CD4-positive, alpha-beta T cell (primary cell): ENCODE measurements around the gene ARSK. TPM values are rescaled to one million over a fixed set of nuclear protein-coding genes. Genes with fewer than 3 reads are reported as not detected.

ENCODE experiments used
- ATAC-seq: fragments of 200-7000 bp; cut with Tn5 transposase; one replicate; pipeline ENCODE4 v1.10.0; 2022; ENCODE audit warnings: mild to moderate bottlenecking; ENCODE audit not compliant: poor library complexity
- CTCF ChIA-PET: fragments of 350-600 bp; sonication (Branson Sonifier 250); formaldehyde crosslinking; loops from one replicate; lab custom pipeline; 2021; ENCODE audit warnings: antibody characterized with exemption, inconsistent platforms; lab: Charles Lee
- POLR2A ChIA-PET: fragments of 350-600 bp; sonication (Branson Sonifier 250); formaldehyde crosslinking; loops from one replicate; lab custom pipeline; 2021; ENCODE audit warnings: antibody characterized with exemption, inconsistent platforms; lab: Charles Lee
- DNase-seq, 14 experiments: peaks; one replicate each; pipeline ENCODE4 v3.0.0-alpha.2; 2013 to 2020; ENCODE audit warnings: mixed read lengths in 2 of 14
- H3K27ac ChIP-seq, 2 donors: one replicate each; pipeline versions ENCODE4 v1.5.1 to v1.7.0; 2013; ENCODE audit warnings: low read length in 2 of 2, low read depth in 1 of 2, mild to moderate bottlenecking in 1 of 2
- H3K27me3 ChIP-seq, 2 experiments: 1 replicate in 1 of 2; 2 replicates in 1 of 2; pipeline versions ENCODE4 v1.6.1 to v1.7.0; 2013; ENCODE audit warnings: low read length in 2 of 2, control low read depth in 1 of 2, mild to moderate bottlenecking in 1 of 2, moderate library complexity in 1 of 2; ENCODE audit not compliant: insufficient read depth in 2 of 2, control insufficient read depth in 1 of 2
- H3K36me3 ChIP-seq: one replicate; pipeline ENCODE4 v1.6.1; 2013; ENCODE audit warnings: low read length, control low read depth; ENCODE audit not compliant: insufficient read depth
- H3K4me1 ChIP-seq: one replicate; pipeline ENCODE4 v1.6.1; 2013; ENCODE audit warnings: low read length, control low read depth; ENCODE audit not compliant: insufficient read depth
- H3K4me3 ChIP-seq: one replicate; pipeline ENCODE4 v1.5.1; 2013; ENCODE audit warnings: mild to moderate bottlenecking, low read length, moderate library complexity
- H3K9me3 ChIP-seq, 2 experiments: 1 replicate in 1 of 2; 2 replicates in 1 of 2; pipeline versions ENCODE4 v1.6.1 to v1.7.0; 2013; ENCODE audit warnings: low read length in 2 of 2, mild to moderate bottlenecking in 2 of 2, control low read depth in 1 of 2, moderate library complexity in 1 of 2; ENCODE audit not compliant: control insufficient read depth in 1 of 2, insufficient read depth in 1 of 2
- H3K27ac Mint-ChIP-seq: one replicate; pipeline ENCODE4 v1.8.0; 2020; ENCODE audit warnings: mixed read lengths
- H3K27me3 Mint-ChIP-seq: one replicate; pipeline ENCODE4 v1.8.0; 2021; ENCODE audit warnings: mixed read lengths
- H3K36me3 Mint-ChIP-seq: one replicate; pipeline ENCODE4 v1.8.0; 2021; ENCODE audit warnings: low read depth, mixed read lengths
- H3K4me1 Mint-ChIP-seq: one replicate; pipeline ENCODE4 v1.8.0; 2021; ENCODE audit warnings: low read depth, mixed read lengths
- H3K4me3 Mint-ChIP-seq: one replicate; pipeline ENCODE4 v1.8.0; 2020; ENCODE audit warnings: mild to moderate bottlenecking, mixed read lengths
- H3K9me3 Mint-ChIP-seq: one replicate; pipeline ENCODE4 v1.8.0; 2020; ENCODE audit warnings: mixed read lengths
- intact Hi-C, 2 experiments: fragments of 100-400 bp; cut with DNase I in 1 of 2; cut with micrococcal nuclease in 1 of 2; formaldehyde crosslinking; loops; one replicate each; pipeline versions ENCODE4 v1.15.1 to v1.9.0; 2023 to 2025; cut with DNase I, micrococcal nuclease
- total RNA-seq, 174 experiments: library from RNA in 2 of 174; stranded (reverse) in 2 of 174; gene quantifications; one replicate each; pipeline ENCODE4 v1.2.3 and lab custom pipeline; 2021 to 2026
- TF ChIP-seq, protein P1 (sequence below): fragments of 200-600 bp; IDR thresholded peaks from one replicate; pipeline ENCODE4 v1.8.0; 2022; ENCODE audit warnings: antibody characterized with exemption, mild to moderate bottlenecking

The ARSK gene
- total RNA-seq, 2 experiments from 2014 or later = 2.2 to 2.7 TPM

DNA sequence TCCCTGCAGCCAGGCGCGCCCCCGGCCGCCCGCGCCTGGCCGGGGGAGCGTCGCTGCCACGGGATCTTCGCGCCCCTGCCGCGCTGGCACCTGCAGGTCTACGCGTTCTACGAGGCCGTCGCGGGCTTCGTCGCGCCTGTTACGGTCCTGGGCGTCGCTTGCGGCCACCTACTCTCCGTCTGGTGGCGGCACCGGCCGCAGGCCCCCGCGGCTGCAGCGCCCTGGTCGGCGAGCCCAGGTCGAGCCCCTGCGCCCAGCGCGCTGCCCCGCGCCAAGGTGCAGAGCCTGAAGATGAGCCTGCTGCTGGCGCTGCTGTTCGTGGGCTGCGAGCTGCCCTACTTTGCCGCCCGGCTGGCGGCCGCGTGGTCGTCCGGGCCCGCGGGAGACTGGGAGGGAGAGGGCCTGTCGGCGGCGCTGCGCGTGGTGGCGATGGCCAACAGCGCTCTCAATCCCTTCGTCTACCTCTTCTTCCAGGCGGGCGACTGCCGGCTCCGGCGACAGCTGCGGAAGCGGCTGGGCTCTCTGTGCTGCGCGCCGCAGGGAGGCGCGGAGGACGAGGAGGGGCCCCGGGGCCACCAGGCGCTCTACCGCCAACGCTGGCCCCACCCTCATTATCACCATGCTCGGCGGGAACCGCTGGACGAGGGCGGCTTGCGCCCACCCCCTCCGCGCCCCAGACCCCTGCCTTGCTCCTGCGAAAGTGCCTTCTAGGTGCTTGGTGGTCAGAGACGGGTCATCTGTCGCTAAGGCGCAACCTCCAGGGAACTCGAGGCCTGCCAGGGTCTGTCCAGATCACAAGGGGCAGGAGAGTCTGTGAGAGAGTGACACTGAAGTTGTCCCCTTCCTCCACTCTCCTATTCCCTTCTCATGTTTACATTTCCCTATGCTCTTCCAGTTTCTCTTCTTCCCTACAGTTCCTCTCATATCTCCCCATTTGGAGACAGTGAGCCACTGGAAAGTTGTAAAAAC, 66.3 kb downstream of the ARSK start:
- CTCF ChIA-PET = interaction anchor here (1.2 to 2.2 kb wide), 2 partner anchors 14 to 26 kb away, joined by 3 to 8 read pairs; partner anchors contain the start of gene RFESD

DNA sequence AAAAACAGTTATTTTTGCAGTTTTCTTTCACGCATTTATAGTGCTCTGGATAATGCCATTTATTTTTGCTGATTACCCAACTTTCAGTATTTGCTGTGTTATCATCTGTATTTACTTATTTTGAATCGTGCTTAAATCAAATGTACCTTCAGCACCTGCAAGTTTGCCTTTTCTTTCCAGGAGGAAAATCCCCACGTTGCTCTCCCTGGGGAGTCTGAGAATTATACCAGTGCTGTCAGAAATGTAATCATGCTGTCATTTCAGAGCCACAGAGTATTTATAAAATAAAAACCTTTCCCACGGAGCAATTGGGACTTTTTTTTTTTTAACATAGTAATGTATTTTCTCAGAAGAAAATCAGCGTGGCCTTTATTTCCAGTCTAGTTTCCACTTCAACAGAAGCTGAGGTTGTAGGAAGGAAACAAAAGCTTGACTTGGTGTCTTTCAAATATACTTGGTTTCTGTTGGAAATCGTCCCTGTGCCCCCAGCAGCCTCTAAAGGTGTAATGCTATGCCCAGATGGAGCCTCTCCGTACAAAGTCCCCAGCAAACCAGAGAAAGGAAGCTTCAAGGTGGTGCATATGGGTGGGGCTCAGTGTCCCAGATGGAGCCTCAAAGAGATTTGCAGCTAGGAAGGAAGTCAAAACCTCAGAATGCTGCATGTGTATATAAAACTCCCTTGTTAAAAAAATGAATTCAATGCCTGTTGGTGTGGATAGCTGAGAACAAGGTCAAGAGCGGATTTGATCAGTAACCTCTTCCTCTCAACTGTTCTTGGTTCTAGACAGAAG, 67.1 kb downstream of the ARSK start:
- CTCF ChIA-PET = interaction anchor here (0.6 to 2.2 kb wide), 6 partner anchors 10 to 67 kb away, joined by 3 to 9 read pairs (median 4); partner anchors contain the start of genes ARSK, RFESD and SKIC3
- ATAC-seq (peak; percentile 70), DNase-seq (peak in 10 of 14 experiments; percentile 4 to 82 (median 26))
- H3K27me3 Mint-ChIP-seq = no peaks in the 10 kb centered on the region
- POLR2A ChIA-PET = interaction anchor here (0.7 to 5.5 kb wide), 15 partner anchors 10 to 1185 kb away, joined by 3 to 87 read pairs (median 4); partner anchors contain the start of genes ARSK, ERAP1, RFESD and RHOBTB3
- Histone ChIP-seq H3K9me3 (no peaks in the 10 kb centered on the region), H3K36me3 (no peaks in the 10 kb centered on the region), H3K27me3 (no peaks in the 10 kb centered on the region), H3K27ac (peak overlapping the region; percentile 32 to 37), H3K4me3 (peak overlapping the region; percentile 53), H3K4me1 (peaks cover 48% of the 10 kb centered on the region)
- H3K9me3 Mint-ChIP-seq = no peaks in the 10 kb centered on the region
- peaks cover 61% of the 10 kb centered on the region for H3K4me1 Mint-ChIP-seq
- intact Hi-C loops = loop anchor here in 1 of 2 experiments (1.0 to 2.0 kb wide), 2 partner anchors 10 to 67 kb away; partner anchors contain the start of genes ARSK and SKIC3
- TF ChIP-seq, protein P1, sequence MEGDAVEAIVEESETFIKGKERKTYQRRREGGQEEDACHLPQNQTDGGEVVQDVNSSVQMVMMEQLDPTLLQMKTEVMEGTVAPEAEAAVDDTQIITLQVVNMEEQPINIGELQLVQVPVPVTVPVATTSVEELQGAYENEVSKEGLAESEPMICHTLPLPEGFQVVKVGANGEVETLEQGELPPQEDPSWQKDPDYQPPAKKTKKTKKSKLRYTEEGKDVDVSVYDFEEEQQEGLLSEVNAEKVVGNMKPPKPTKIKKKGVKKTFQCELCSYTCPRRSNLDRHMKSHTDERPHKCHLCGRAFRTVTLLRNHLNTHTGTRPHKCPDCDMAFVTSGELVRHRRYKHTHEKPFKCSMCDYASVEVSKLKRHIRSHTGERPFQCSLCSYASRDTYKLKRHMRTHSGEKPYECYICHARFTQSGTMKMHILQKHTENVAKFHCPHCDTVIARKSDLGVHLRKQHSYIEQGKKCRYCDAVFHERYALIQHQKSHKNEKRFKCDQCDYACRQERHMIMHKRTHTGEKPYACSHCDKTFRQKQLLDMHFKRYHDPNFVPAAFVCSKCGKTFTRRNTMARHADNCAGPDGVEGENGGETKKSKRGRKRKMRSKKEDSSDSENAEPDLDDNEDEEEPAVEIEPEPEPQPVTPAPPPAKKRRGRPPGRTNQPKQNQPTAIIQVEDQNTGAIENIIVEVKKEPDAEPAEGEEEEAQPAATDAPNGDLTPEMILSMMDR = no peak
- no peaks in the 10 kb centered on the region for H3K36me3 Mint-ChIP-seq
- H3K4me3 Mint-ChIP-seq = peak overlapping the region; percentile 88
- peak overlapping the region; percentile 68 for H3K27ac Mint-ChIP-seq

More for the DNA sequence above, 66.3 kb downstream of the ARSK start:
- Mint-ChIP-seq H3K9me3 (no peaks in the 10 kb centered on the region), H3K36me3 (no peaks in the 10 kb centered on the region), H3K4me3 (peak overlapping the region; percentile 88), H3K27me3 (no peaks in the 10 kb centered on the region), H3K27ac (peak overlapping the region; percentile 68), H3K4me1 (peaks cover 70% of the 10 kb centered on the region)
- Histone ChIP-seq H3K9me3 (no peaks in the 10 kb centered on the region), H3K27me3 (no peaks in the 10 kb centered on the region), H3K4me3 (peak overlapping the region; percentile 53), H3K36me3 (no peaks in the 10 kb centered on the region), H3K27ac (peak overlapping the region; percentile 32 to 37), H3K4me1 (peaks cover 48% of the 10 kb centered on the region)
- DNase-seq (peak; percentile 12 to 72 (median 37)), ATAC-seq (peak; percentile 37)
- TF ChIP-seq, protein P1 = no peak
- intact Hi-C loops = loop anchor here in 1 of 2 experiments (2.0 kb wide), 1 partner anchor 66 kb away; the partner anchor contains the start of genes ARSK and SKIC3
- POLR2A ChIA-PET = interaction anchor here (0.8 to 5.5 kb wide), 7 partner anchors 10 to 1094 kb away, joined by 3 to 87 read pairs (median 11); partner anchors contain the start of genes ARSK, RFESD and SKIC3

DNA sequence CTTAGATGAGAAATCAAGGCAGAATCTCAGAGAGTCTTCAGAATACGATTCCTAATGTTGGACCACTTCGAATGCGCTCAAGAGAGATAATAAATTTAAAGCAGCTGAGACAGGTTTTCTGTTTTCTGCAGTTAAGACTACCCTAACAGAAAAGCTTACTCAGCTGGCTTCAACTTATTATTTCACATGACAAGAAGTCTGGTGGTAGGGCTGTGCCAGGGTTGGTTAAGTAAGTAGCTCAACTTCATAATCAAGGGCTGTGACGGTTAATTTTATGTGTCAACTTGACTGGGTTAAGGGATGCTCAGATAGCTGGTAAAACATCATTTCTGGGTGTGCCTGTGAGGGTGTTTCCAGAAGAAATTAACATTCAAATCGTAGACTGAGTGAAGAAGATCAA, 68.8 kb downstream of the ARSK start:
- Histone ChIP-seq H3K27me3 (no peaks in the 10 kb centered on the region), H3K9me3 (no peaks in the 10 kb centered on the region), H3K4me3 (no peak overlapping the region), H3K4me1 (peaks cover 46% of the 10 kb centered on the region), H3K36me3 (no peaks in the 10 kb centered on the region), H3K27ac (peak overlapping the region in 1 of 2 donors; percentile 32)
- DNase-seq = no peak
- H3K4me3 Mint-ChIP-seq = no peak overlapping the region
- H3K27me3 Mint-ChIP-seq = no peaks in the 10 kb centered on the region
- no peaks in the 10 kb centered on the region for H3K36me3 Mint-ChIP-seq
- ChIA-PET CTCF (no interaction called here), POLR2A (interaction anchor here (1.2 to 5.5 kb wide), 4 partner anchors 8 to 185 kb away, joined by 3 to 87 read pairs (median 56); partner anchors contain the start of genes ARSK, RFESD and SKIC3)
- peak overlapping the region; percentile 68 for H3K27ac Mint-ChIP-seq
- TF ChIP-seq, protein P1 = no peak
- intact Hi-C loops = no loop called here
- H3K4me1 Mint-ChIP-seq = peaks cover 54% of the 10 kb centered on the region
- no peaks in the 10 kb centered on the region for H3K9me3 Mint-ChIP-seq
- ATAC-seq = no peak
